Stimulated activated CD8-positive, alpha-beta memory T cell treated with anti-CD3 and anti-CD28 coated beads, Interleukin-4, amount 100 ng/mL, for 48 hours (primary cell): ENCODE measurements around the gene STX1A.

Source experiments
- DNase-seq: peaks from one replicate; pipeline ENCODE4 v3.0.0-alpha.2; 2020

The STX1A gene

DNA sequence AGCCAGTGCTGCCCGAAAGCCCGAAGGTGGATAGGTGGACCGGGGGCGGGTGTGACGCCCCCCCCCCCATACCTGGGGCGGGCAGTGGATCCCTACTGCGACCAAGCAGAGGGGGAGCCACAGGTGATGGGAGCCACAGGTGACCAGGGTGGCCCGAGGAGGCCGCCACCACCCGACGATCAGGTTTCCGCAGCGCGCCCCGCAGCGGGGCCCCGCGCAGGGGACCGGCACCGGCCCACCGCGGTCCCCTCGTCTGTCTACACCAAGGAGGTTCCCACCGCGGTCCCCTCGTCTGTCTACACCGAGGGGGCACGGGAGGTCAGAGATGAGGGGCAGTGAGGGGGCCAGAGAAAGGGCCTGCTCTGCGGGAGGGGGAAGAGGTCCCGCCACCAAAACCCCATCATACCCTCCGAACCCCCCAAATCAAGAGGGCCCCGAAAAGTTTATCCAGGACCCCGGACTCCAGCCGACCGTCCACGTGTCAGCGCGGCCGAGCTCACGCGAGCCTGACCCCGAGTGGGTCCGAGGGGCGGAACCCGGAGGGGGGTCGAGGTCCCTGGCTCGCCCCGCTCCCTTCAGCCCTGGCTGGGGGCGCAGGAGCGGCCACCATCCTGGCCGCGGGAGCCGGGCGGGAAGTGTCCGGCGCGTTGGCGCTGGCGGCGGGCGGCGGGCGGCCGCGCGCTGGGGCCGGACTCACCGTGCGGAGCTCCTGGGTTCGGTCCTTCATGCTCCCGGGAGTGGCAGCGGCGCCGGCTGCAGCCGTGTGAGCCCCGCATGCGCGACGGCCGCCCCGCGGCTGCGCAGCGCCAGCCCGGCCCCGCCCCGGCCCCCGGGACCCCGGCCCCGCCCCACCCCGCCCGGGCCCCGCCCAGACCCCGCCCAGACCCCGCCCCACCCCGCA, at the start of gene STX1A:
Gene STX1A (minus strand): TSS at position 765 of the 901 bp plus-strand sequence. CDS start 38 bp downstream, at position 727.
- peak; percentile 78 for DNase-seq

GRCh38 chr7:73768641-73769480, 49.4 kb upstream of the STX1A start:
- DNase-seq = no peak

DNA sequence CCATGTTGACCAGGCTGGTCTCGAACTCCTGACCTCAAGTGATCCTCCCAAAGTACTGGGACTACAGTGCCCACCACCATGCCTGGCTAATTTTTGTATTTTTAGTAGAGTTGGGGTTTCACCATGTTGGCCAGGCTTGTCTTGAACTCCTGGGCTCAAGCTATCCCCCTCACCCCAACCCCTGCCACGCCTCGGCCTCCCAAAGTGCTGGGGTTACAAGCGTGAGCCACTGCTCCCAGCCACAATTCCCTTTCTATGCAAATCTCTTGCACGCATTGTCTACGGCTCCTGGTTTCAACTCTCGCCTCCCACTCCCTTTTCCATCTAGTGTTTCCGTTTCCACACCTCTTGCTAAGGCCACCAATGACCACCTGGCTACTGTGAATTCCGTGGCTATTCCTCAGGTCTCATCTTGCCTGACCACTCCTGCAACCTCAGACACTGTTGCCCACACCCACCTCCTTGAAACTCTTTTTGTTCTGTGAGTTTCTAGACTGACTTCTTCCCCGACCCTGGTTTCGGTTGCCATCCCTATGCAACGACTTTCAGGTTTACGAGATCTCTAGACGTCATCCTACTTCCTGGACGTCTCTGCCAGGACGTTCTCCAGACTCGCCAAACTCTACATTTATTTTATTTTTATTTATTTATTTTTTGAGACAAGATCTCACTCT, 47.2 kb upstream of the STX1A start:
- no peak for DNase-seq

DNA sequence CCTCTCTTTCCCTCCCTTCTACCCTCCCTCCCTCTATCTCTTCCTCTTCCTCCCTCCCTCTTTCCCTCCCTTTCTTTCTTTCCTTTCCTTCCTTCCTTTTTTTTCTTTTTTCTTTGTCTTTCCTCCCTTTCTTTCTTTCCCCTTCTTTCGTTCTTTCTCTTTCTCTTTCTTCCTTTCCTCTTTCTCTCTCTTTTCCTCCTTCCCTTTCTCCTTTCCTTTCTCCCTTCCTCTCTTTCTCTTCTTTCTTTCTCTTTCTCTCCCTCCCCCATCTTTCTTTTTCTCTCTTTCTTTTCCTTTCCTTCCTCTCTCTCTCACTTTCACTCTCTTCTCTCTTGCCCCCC, 43.2 kb upstream of the STX1A start:
- DNase-seq = no peak

- no peak for DNase-seq
Measured at GRCh38 chr7:73761854-73762658, 42.6 kb upstream of the STX1A start.

GRCh38 chr7:73758581-73759138, 39.2 kb upstream of the STX1A start:
- no peak for DNase-seq

DNA sequence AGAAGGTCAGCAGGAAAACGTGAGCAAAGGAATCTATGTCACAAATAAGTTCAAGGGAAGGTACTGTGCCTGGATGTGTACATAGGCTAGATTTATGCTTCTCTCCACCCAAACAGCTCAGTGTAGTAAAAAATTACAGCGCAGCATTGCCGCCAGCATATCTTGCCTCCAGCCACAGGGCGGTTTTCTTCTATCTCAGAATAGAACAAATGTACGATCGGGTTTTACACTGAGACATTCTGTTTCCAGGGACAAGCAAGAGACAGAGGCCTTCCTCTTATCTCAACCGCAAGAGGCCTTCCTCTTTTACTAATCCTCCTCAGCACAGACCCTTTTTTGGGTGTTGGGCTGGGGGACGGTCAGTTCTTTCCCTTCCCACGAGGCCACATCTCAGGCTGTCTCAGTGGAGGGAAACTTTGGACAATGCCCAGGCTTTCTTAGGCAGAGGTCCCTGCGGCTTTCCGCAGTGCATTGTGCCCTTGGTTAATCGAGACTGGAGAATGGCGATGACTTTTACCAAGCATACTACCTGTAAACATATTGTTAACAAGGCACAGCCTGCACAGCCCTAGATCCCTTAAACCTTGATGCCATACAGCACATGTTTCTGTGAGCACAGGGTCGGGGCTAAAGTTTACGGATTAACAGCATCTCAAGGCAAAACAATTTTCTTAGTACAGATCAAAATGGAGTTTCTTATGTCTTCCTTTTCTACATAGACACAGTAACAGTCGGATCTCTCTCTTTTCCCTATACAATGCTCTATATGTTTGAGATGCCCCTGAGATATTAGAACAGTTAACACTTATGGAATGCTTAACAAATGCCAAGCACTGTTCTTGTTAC, 30.7 kb upstream of the STX1A start:
- DNase-seq = no peak

DNA sequence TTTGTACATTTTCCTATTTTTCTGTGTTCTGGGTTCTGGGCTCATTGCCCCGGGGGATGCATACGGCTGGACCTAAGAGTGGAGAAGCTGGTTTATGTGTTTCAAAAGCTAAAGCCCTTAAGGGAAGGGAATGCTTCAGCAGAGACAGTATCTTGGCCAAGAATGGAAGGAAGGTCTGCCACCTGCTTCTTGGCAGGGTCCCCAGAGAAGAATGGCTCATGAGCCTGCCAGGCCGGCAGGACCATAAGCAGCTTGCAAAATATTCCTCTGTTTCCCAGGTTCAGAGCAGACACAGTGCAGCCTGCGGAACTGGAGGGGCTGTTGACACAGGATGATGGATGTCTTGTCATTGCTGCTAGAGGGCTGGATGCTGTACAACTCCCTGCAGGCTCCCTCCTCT, 26.9 kb upstream of the STX1A start:
- DNase-seq = no peak

GRCh38 chr7:73742753-73743641, 23.5 kb upstream of the STX1A start:
- no peak for DNase-seq

- no peak for DNase-seq
Measured at GRCh38 chr7:73742338-73742752, 22.9 kb upstream of the STX1A start.

DNA sequence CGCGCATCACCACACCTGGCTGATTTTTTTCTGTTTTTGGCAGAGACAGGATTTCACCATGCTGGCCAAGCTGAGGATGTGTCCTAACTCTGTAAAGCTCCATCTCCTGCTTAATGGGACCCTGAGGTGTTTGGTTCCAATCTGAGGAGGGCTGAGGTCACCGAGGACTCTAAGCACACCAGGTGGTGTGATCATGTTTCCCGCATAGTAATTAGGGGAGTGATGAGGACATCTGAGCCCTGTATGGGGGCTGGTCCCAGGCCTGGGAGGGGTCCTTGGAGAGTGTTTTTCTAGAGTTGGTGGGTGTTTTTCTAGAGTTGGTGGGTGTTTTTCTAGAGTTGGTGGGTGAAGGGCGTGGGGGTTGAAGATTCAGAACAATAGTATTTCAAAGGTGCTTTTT, 22.1 kb upstream of the STX1A start:
- DNase-seq = no peak

DNA sequence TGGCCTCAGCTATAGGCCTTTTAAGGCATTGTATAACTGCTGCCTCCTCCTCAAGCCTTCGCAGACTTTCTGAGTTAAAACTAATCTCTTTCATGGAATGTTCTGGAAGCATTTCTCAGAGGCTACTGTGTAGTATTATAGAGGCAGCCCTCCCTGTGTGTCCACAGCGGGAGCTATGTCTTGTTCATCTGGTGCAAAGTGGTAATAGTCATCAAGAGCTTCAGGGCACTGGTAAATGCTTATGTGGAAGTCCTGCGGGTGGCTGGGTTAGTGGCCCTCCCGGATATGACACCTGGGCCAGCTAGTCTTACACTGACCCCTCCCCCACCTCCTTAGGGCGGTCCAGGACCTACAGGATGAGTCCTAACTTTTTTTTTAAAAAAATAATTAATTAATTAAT, 21.3 kb upstream of the STX1A start:
- no peak for DNase-seq

DNA sequence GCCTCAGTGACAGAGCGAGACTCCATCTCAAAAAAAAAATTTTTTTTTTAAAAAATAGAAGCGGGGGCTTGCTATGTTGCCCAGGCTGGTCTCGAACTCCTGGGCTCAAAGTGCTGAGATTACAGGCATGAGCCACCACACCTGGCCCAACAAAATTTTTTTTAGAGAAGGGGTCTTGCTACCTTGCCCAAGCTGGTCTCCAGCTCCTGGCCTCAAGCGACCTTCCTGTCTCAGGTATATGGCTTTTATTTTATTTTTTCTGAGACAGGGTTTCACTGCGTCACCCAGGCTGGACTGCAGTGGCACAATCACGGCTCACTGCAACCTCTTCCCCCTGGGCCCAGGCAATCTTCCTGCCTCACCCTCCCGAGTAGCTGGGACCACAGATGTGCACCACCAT, 20.7 kb upstream of the STX1A start:
- DNase-seq = no peak

- no peak for DNase-seq
Measured at GRCh38 chr7:73739387-73739767, 19.9 kb upstream of the STX1A start.

GRCh38 chr7:73738612-73739386, 19.3 kb upstream of the STX1A start, which contains the start of gene ABHD11:
Gene ABHD11 (minus strand): TSS chr7:73738802. CDS start chr7:73738770, 32 bp downstream.
- peak; percentile 100 for DNase-seq

GRCh38 chr7:73738220-73738611, 18.7 kb upstream of the STX1A start:
- peak; percentile 78 for DNase-seq

- no peak for DNase-seq
Measured at GRCh38 chr7:73737491-73738219, 18.2 kb upstream of the STX1A start.

DNA sequence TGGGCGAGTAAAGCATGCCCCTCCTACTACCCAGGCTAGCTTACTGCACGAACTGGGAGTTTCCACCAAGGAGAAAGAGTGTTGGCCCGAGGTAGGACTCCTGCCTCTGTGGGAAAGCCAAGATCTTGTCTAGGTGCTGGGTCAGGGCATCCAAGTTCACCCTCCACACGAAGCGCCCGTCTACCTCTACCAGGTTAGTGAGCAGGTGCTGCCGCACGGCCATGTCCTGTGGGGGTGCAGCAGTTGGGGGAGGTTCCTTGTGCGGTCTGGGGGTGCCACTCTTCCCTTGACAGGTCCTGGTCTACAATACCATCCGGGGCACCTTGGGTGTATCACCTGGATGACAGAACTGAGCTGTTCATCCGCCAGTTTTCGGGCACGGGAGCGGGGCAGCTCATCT, 17.4 kb upstream of the STX1A start:
- no peak for DNase-seq

GRCh38 chr7:73735528-73735905, 16.0 kb upstream of the STX1A start:
- no peak for DNase-seq
